HG03175 (cell line): ENCODE measurements around the gene METTL16.

Experiments used
- ATAC-seq: cut with Tn5 transposase; IDR thresholded peaks from one replicate; pipeline ENCODE4 v1.9.1; 2021; ENCODE audit warnings: mild to moderate bottlenecking, moderate library complexity; ENCODE audit not compliant: unreplicated experiment

Gene METTL16

DNA sequence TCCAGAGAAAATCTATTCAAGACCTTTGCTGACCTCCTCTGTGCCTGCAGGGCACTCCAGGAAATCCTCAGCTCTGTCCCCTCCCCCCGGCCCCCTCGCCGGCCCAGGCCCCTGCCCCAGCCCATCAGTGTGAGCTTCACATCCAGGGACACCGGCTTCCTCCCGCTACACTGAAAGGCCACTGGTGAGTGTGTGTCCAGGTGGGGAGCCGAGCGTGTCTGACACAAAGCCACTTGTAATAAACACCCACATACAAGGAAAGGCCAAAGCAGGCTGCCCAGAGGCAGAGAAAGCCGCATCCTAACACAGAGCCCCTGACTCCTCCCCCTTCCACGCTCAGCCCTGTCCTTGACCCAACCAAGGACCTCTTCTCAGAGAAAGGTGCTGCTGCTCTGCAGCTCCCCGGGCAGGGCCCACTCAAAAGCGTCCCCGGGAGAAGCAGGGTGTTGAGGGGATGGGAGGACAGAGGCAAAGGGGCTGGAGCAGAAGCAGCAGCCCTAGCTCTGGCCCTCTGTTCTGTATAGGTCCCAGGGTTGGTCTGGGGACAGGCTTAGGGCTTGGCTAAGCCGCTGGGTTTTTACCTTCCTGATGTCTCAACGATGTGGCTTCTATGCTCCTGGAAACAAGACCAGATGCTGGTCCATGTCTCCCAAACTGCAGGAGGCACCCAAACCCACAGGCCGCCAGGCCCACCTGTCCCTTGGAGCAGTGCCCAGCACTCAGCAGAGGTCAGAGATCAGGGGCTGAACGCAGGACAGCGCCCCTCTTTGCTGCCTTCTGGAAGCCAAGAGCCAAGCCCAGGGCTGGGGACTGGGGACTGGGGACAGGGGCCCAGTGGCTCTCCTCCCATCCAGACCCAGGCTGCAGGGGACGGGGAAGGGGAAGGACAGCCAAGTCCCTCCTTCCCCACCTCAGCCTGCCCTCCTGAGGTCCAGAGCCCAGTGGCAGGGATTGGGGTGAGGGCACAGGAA is 126.2 kb downstream of the METTL16 start:
- ATAC-seq: no peak

DNA sequence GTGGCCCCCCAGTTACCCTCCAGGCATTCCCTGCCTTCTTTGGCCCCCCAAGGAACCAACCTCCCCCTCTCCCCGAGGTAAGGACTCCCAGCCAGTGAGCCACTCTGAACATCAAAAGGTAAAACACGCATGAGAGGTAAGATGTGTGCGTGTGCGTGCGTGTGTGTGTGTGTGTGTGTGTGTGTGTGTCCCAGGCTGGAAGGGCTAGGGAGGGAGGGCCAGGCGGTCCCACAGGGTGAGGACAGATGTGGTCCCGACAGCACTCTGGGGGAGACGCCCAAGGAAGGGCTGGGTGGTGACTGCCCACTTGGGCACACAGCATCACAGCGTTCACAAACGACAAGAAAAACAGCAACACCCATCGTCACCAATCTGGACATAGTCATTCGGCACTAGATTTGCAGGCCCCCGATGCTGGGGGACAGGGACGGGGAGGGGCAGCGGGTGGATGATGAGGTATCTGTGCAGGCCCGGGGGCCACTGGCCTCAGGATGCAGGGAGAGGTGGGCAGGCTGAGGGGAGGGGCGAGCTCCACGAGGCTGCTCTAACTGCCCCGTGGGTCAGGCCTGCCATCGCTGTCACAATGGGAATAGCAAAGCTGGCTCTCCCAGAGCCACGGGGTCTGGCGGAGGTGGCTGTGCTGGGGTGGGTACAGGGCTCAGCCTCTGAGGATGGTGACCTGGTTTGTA is 127.1 kb downstream of the METTL16 start:
- no peak for ATAC-seq

DNA sequence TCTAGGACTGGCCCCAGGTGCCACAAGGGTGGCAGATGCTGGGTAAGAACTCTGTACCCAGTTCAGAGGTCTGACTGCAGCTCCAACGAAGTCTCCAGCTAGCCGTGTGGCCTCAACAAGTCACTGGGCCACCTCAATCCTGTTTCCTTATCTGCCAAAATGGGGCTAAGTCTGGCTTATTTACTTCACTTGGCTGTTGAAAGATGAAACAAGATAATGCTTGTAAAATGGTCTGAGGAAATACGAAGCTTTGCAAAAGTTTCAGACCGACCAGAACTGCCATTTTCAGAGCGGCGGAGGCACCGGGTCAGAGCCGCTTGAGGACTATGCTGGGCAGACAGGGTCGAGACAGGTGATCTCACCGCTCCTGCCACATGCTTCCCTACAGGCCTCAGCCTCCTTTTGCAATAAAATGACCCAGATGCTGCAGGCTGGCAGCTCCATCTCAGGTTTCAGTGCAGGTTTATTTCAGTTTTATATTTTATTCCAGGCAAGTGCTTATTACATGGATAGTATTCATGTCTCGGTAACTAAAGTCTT is 128.0 kb downstream of the METTL16 start:
- no peak for ATAC-seq

DNA sequence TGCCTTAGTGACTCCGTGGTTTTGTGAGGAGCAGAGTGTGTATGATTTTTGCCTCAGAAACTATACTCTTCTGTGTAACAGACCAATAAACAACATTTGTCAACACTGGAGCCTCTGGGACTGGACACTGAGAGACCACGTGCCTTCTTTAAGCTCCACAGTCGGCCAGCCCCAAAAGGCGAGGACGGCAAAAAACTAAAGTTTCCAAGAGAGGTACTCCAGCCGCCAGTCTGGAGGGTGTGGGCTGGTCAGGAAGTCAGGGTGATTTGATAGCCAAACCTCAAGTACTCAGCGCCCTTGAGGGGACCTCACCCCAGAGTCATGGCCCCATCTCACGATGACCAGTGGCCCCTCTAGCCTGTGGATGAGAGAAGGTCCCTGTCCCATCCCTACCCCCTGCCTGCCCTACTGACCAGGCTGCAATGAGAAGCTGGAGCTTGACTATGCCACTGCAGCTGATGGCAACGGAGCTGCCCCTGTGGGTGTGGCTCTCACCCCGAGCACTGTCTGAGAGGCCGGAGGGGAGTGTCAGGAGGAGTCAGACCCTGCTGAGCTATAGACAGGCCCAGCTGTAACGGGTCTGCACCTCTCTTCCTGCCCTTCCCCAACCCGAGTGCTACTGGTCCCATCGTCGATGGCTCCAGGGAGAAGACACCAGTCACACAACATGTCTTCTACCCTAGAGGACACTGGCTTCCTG is 130.6 kb downstream of the METTL16 start:
- no peak for ATAC-seq

DNA sequence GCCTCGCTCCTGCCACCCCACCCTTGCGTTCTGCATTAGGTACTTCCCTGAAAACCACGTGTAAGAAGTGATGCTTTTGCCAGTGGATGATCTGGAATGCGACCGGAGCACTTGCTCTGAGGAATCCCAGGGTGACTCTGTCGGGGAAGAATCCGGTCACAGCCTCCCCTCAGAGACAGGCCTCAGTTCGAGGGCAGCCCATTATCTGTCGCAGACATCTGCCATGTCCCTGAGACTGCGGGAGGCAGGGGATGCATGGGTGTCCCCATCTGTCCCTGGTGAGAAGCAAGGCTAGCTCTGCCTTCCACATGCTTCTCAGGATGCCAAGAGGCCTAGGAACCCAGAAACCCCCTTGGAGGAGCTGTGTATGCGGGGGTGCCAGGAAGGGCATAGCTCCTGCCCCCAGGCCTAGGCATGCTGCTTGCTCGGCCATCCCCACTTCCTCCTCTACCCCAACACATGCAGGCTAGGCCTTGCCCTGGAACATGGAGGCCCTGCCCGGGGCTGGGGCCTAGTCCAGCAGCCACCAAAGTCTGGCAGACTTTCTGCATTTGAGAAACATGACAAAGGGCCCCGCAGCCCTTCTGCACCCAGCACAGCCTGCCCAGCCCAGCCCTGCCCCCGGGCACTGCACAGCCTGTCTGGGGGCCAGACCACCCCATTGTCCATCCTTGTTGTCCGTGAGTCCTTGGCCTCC is 131.3 kb downstream of the METTL16 start:
- ATAC-seq: no peak

DNA sequence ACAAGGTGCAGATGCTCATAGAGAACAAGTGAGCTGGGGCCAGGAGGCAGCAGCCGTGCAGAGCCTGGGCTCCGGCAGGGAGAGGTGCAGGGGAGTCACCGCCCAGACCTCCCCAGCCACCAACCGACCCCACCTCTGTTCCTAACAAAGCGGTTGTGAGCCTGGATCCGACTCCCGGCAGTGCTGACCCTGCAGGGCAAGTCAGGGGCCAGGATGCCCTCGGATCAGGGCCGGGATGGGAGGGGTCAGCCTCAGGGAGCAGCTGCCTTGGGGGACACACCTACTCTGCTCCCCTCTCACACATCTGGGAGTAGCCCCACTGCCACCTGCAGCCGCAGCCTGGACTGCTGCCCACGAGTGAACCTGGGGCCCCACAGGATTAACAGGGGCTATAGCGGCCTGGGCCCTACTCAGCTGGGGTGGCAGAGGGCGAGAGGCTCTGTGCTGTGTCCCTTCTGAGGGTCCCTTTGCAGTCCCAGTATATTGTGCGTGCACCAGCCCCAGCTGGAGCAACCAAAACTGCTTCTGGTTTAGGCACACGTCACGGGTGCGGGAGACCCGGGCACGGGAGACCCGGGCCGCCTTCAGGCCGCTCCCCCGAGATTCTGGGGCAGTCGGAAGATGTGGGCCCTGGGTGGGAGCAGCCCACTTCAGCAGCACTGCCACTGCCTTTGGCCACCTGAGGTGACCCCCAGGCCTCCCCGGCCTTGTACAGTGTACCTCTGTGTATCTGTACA is 132.0 kb downstream of the METTL16 start:
- no peak for ATAC-seq

DNA sequence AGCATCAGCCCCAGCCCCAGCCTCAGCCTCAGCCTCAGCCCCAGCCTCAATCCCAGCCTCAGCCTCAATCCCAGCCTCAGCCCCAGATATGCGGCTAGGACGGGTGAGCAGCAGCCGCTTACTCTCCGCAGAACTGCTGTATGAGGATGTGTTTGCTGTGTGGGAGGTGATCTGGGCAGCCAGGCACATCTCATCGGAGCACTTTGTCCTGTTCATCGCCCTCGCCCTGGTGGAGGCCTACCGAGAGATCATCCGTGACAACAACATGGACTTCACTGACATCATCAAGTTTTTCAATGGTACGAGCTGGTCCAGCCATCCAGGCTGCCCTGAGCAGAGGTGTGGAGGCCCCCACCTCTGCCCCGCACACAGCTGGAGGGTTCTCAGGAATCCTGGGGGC is 132.8 kb downstream of the METTL16 start:
- no peak for ATAC-seq

DNA sequence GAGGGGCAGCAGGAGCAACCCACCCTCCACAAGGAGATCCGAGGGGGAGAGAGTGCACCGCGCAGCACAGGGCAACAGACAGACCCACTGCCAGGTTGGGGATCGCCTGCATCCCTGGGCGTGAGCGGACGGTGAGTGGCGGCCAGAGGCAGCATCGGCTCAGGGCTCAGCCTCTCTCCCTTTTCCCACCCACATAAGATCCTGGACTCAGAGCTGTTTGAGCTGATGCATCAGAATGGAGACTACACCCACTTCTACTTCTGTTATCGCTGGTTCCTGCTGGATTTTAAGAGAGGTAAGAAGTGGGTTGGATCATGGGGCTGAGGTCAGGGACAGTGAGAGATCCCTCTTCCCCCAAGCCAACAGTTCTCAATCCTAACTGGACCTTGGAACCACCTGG is 134.0 kb downstream of the METTL16 start:
- ATAC-seq: no peak

DNA sequence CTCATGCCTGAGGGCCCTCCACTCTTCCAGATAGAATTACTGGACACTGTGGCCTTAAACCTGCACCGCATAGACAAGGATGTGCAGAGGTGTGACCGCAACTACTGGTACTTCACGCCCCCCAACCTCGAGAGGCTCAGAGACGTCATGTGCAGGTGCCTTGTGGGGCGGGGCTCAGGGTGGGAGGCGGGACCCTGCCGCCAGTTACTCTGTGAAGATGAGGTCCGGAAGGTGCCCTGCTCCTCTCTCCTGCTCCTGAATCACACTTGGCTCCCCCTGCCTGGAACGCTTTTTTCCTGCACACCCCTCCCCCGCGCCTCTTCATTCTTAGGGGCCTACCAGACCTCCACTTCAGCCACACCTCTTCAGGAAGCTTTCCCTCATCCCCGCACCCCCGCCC is 135.6 kb downstream of the METTL16 start:
- ATAC-seq: no peak

DNA sequence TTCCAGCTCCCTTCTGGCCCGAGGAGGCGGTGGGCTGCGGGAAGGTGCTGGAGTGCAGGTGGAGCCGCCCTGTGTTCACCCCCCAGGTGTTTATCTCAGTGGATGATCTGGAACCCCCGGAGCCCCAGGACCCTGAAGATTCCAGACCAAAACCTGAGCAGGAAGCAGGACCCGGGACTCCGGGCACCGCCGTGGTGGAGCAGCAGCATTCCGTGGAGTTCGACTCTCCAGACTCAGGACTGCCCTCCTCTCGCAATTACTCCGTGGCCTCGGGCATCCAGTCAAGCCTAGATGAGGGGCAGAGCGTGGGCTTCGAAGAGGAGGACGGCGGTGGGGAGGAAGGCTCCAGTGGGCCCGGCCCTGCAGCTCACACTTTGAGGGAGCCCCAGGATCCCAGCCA is 136.3 kb downstream of the METTL16 start:
- no peak for ATAC-seq

DNA sequence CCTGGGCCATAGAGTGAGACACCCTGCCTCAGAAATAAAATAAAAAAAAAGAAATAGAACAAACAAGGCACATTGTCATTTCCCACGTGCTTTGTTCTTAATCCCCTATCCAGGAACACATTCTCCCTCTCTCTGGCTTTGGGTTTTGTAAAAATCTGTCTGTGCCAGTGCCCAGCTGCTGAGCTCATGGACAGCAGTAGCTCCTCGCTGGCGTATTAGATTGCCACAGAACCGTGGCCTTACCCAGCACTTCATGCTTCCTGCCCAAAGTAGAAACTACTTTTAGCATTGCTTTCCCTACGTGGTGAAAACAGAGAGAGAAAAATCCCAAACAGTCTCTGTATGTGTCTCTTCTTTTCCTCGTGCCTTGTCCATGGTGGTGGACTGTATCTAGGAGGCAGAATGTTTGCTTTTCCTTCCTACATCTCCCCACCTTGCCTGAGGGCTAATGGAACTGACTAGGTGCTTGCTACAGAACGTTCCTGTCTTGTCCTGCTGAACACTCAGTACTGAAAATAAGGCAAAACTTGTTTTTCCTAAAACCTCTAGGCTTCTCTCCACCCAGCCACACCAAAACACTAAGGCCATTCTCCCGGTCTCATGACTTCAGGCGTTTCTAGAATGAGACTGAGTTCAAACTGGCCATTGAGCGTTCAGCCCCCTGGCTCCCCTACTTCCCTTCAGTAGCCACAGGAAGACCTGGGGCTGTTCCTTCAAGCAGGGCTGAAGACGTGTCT is 137.0 kb downstream of the METTL16 start:
- ATAC-seq: no peak

DNA sequence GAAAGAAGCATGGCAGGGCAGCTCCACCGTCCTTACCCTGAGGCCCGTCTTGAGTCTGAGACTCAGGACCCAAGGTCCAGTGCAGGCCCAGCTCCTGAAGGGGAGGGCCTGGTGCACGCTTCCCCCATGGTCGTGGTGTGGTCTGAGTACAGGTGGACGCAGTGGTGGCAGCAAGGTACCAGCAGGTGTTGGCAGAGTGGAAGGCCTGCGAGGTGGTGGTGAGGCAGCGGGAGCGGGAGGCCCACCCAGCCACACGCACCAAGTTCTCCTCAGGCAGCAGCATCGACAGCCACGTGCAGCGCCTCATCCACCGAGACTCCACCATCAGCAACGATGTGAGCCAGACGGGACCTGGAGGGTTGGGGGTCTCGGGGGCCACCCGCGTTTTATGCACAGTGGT is 138.5 kb downstream of the METTL16 start:
- no peak for ATAC-seq

DNA sequence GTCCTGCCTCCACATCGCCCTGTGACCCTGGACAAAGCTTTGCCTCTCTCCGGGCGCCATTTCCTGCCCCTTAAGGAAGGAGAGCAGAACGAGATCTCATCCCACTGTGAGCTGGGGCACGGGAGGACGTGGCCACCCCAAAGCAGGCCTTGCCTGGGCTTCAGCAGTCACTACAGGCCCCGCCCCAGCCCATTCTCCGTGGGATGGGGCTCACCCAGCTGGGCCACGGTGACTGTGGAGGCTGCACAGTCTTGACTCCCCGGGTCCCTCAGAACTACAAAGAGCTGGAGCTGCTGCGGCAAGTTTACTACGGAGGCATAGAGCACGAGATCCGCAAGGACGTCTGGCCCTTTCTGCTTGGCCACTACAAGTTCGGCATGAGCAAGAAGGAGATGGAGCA is 139.0 kb downstream of the METTL16 start:
- no peak for ATAC-seq

DNA sequence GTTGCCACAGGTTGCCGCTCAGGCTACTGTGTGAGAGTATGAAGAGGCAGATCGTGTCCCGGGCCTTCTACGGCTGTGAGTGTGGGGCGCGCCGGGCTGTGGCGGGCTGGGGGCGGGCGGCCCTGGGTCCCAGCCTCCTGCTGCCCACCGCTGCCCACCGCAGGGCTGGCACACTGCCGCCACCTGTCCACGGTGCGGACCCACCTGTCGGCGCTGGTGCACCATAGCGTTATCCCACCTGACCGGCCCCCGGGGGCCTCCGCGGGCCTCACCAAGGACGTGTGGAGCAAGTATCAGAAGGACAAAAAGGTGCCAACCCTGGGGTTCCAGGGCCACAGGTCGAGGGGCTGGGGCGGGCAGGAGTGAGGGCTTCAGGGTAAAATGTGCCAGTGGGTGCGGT is 139.5 kb downstream of the METTL16 start:
- ATAC-seq: no peak

DNA sequence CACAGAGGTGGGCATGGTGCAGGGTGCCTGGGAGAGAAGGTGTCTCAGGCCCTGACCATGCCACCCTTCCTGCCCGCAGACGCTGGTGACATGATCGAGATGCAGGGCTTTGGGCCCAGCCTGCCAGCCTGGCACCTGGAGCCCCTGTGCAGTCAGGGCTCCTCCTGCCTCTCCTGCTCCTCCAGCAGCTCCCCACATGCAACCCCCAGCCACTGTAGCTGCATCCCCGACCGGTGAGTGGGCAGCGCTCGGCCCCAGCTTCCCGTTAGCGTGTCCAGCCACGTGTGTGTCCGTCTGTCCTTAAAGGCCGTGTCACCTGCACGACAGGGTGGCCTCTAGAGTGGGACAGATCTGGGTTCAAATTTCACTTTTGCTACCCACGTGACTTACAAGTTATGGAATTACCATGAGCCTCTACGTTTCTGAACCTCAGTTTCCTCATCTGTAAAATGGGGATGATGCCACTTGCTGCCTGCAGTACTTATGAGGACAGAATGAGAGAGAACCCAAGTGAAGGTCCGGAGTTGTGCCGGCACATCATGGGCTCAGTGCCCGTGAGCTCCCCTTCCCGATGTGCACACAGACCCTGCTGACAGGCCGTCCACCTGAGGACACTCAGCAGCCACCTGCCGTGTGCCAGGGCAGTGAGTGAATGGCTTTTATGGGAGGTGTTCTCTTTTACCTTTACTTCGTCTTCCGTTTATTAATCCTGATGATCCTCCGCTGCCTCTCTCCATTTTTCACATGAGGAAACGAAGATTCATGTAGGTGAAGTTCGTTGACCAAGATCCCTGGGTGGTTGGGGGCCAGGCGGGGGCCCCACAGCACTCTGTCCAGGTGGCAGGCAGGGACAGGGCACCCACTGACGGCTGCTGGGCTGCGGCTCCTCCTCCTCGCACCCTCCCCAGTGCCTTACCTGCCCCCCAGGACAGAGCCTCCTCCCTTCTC is 140.2 kb downstream of the METTL16 start:
- no peak for ATAC-seq

DNA sequence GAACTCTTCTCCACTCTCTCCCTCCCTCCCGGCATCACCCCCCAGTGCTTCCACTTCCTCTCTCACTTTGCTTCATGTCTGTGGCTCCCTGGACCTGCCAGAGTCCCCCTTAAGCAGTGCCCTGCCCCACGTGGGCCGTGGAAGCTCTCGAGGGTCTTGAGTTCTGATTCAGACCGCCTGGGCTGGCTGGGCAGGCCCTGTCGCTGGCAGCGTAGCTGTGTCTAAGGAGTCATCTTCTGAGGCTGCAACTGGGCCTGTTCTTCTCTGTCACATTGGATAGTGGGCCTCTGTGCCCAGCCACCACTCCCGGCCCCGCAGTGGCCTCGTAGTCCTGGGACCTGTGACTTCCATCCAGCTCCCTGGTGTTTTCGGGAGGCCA is 141.5 kb downstream of the METTL16 start:
- no peak for ATAC-seq

DNA sequence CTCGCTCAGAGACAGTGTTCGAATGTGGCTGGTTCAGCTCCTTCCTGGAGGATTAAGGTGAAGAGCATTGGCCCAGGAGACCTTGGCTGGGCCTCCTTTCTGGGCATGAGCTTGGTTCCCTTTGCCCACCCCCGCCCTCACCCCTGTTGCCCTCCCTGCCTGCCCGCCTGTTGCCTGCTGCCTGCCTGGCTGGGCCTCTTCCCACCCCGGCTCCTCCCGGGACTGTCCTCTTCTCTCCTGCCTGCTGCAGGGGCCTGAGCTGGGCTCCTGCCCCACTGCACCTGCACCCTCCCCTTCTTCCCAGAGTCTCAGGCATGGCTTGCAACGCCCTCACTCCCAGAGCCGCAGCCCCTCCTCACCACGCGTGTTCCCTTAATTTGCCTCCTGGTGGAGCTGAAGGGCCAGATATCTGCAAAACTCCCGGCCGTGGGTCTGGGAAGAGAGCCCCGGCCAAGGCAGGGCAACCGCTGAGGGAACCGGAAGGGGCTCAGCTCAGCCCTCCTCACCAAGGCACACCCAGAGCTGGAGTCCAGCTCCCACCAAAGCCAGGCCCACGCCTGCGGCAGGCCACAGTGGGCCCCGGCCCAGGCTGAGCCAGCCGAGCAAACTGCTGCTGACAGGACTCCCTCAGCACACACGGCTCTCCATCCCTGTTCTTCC is 142.0 kb downstream of the METTL16 start:
- no peak for ATAC-seq

DNA sequence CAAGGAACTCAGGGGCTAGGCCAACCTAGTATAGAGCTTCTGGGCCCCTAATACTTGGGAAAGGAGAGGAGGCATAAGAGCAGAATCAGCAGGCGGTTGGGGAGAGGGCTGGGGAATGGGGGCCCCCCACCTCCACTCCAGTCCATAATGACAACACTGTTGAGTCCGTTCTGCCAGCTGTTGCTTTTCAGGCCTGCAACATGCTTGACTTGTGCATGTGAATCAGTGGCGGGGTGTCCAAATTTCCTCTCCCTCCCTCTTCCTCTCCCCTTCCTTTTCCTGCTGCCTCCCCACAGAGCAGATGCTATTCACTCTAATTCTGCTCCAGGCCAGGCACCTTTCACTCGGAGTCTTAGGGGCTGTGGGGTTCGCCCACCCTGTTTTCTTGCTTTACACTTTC is 142.6 kb downstream of the METTL16 start:
- no peak for ATAC-seq
